ENCODE measurements around the gene SLC10A3.

SLC10A3 gene

DNA sequence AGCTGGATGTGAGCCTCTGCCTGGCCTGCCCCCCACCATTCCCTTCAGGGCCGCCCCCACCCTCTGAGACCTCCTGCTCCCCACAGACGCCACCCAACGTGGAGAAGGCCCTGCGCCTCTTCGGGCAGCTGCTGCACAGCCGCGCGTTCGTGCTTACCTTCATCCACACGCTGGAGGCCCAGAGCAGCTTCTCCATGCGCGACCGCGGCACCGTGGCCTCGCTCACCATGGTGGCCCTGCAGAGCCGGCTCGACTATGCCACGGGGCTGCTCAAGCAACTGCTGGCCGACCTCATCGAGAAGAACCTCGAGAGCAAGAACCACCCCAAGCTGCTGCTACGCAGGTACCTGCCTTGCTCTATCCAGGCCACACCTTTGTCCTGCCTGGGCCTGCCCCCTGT is 22.2 kb downstream of the SLC10A3 start:
- H3K4me3 ChIP-seq (ENCODE audit: low read length) = no peak overlapping the region
- TF ChIP-seq, protein P1, sequence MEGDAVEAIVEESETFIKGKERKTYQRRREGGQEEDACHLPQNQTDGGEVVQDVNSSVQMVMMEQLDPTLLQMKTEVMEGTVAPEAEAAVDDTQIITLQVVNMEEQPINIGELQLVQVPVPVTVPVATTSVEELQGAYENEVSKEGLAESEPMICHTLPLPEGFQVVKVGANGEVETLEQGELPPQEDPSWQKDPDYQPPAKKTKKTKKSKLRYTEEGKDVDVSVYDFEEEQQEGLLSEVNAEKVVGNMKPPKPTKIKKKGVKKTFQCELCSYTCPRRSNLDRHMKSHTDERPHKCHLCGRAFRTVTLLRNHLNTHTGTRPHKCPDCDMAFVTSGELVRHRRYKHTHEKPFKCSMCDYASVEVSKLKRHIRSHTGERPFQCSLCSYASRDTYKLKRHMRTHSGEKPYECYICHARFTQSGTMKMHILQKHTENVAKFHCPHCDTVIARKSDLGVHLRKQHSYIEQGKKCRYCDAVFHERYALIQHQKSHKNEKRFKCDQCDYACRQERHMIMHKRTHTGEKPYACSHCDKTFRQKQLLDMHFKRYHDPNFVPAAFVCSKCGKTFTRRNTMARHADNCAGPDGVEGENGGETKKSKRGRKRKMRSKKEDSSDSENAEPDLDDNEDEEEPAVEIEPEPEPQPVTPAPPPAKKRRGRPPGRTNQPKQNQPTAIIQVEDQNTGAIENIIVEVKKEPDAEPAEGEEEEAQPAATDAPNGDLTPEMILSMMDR (conservative IDR thresholded peaks at IDR 0.05; ENCODE audit: low read length) = no peak
- DNase-seq (ENCODE audit: low read depth) = no peak

GRCh38 chrX:154467556-154467955 is 22.9 kb downstream of the SLC10A3 start:
- DNase-seq (ENCODE audit: low read depth) = no peak
- TF ChIP-seq, protein P1 (conservative IDR thresholded peaks at IDR 0.05; ENCODE audit: low read length) = no peak
- H3K4me3 ChIP-seq (ENCODE audit: low read length) = no peak overlapping the region

GRCh38 chrX:154466907-154467306 is 23.5 kb downstream of the SLC10A3 start:
- TF ChIP-seq, protein P1 (conservative IDR thresholded peaks at IDR 0.05; ENCODE audit: low read length) = no peak
- DNase-seq (ENCODE audit: low read depth) = no peak
- no peak overlapping the region for H3K4me3 ChIP-seq (ENCODE audit: low read length)

GRCh38 chrX:154466036-154466435 is 24.4 kb downstream of the SLC10A3 start:
- H3K4me3 ChIP-seq (ENCODE audit: low read length) = no peak overlapping the region
- TF ChIP-seq, protein P1 (conservative IDR thresholded peaks at IDR 0.05; ENCODE audit: low read length) = no peak
- DNase-seq (ENCODE audit: low read depth) = no peak

DNA sequence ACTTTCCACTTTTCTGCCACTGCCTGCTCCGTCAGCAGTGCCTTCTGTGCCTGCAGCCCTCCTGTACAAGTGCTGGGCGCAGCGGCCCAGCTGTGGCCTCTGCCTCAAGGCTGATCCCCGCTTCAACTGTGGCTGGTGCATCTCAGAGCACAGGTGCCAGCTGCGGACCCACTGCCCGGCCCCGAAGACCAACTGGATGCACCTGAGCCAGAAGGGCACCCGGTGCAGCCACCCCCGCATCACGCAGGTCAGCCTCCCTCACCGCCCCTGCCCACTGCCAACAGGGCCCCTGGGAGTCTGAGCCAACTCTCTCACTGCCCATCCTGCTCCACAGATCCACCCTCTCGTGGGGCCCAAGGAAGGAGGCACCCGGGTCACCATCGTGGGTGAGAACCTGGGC is 24.8 kb downstream of the SLC10A3 start:
- TF ChIP-seq, protein P1 (conservative IDR thresholded peaks at IDR 0.05; ENCODE audit: low read length) = no peak
- H3K4me3 ChIP-seq (ENCODE audit: low read length) = no peak overlapping the region
- DNase-seq (ENCODE audit: low read depth) = no peak

DNA sequence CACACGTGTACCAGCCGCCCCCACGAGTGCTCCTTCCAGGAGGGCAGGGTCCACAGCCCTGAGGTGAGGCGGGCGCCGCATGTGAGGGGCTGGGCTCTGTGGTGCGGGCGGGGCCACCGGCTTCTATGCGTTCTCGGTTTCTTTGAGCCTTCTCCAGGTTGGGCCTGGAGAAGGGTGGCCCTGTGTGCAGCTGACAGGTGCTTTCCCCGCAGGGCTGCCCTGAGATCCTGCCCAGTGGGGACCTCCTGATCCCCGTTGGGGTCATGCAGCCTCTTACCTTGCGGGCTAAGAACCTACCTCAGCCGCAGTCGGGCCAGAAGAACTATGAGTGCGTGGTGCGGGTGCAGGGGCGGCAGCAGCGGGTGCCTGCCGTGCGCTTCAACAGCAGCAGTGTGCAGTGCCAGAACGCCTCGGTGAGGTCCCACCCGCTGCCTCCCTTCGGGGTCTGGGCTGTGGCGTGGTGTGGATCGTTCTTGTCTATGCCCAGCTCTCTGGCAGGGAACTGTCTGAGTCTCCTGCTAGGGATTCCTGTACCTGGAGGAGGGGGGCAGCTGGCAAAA is 25.5 kb downstream of the SLC10A3 start:
- no peak for DNase-seq (ENCODE audit: low read depth)
- no peak overlapping the region for H3K4me3 ChIP-seq (ENCODE audit: low read length)
- TF ChIP-seq, protein P1 (conservative IDR thresholded peaks at IDR 0.05; ENCODE audit: low read length) = no peak

- no peak overlapping the region for H3K4me3 ChIP-seq (ENCODE audit: low read length)
- TF ChIP-seq, protein P1 (conservative IDR thresholded peaks at IDR 0.05; ENCODE audit: low read length) = no peak
- DNase-seq (ENCODE audit: low read depth) = no peak
Observed at GRCh38 chrX:154463611-154464220, 26.7 kb downstream of the SLC10A3 start.
